Measurements from ENCODE around the gene COBL. TPM values are rescaled to one million over a fixed set of nuclear protein-coding genes. Genes with fewer than 3 reads are reported as not detected.

COBL gene
- polyA plus RNA-seq, 3 donors: not detected

GRCh38 chr7:51085034-51085692, 231.4 kb downstream of the COBL start:
- H3K9ac ChIP-seq (ENCODE audit: insufficient read depth, low read length, poor library complexity, severe bottlenecking): no peak overlapping the region
- no peaks in the 10 kb centered on the region for H3K27me3 ChIP-seq (ENCODE audit: control insufficient read depth in 2 of 2, insufficient read depth in 2 of 2, low read length in 2 of 2)
- intact Hi-C loops (cut with micrococcal nuclease): no loop called here
- no peak overlapping the region for H3K4me3 Mint-ChIP-seq
- H3K9me3 ChIP-seq (replicated peaks in 1 of 2; ENCODE audit: control insufficient read depth in 1 of 2, insufficient read depth in 1 of 2, low read length in 2 of 2): peaks cover 1 to 7% of the 10 kb centered on the region in 2 donors
- DNase-seq: no peak
- no peak overlapping the region for H3K27ac ChIP-seq (ENCODE audit: low read depth in 1 of 2, low read length in 2 of 2)
- H3K27me3 Mint-ChIP-seq (ENCODE audit: low read depth in 3 of 3): peaks cover 0 to 1% (median 0%) of the 10 kb centered on the region in 3 donors
- no peaks in the 10 kb centered on the region for H3K36me3 ChIP-seq (replicated peaks in 1 of 2; ENCODE audit: control insufficient read depth in 1 of 2, insufficient read depth in 2 of 2, low read length in 2 of 2)
- H2AFZ ChIP-seq (ENCODE audit: insufficient read depth, low read depth, low read length, poor library complexity, severe bottlenecking): no peak overlapping the region
- no peak overlapping the region for H3K4me2 ChIP-seq (replicated peaks; ENCODE audit: extremely low read depth, low read length, poor library complexity, severe bottlenecking)
- H3K36me3 Mint-ChIP-seq: no peaks in the 10 kb centered on the region
- 100% methylated on average over 1 of the region's 12 CpGs for WGBS (ENCODE audit: insufficient coverage)
- TF ChIP-seq, protein P1, sequence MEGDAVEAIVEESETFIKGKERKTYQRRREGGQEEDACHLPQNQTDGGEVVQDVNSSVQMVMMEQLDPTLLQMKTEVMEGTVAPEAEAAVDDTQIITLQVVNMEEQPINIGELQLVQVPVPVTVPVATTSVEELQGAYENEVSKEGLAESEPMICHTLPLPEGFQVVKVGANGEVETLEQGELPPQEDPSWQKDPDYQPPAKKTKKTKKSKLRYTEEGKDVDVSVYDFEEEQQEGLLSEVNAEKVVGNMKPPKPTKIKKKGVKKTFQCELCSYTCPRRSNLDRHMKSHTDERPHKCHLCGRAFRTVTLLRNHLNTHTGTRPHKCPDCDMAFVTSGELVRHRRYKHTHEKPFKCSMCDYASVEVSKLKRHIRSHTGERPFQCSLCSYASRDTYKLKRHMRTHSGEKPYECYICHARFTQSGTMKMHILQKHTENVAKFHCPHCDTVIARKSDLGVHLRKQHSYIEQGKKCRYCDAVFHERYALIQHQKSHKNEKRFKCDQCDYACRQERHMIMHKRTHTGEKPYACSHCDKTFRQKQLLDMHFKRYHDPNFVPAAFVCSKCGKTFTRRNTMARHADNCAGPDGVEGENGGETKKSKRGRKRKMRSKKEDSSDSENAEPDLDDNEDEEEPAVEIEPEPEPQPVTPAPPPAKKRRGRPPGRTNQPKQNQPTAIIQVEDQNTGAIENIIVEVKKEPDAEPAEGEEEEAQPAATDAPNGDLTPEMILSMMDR (IDR thresholded peaks at IDR 0.05): no peak
- no peak overlapping the region for H3K27ac Mint-ChIP-seq
- H4K20me1 ChIP-seq (ENCODE audit: insufficient read depth, low read length): no peaks in the 10 kb centered on the region
- H3K79me2 ChIP-seq (ENCODE audit: insufficient read depth, low read length): no peaks in the 10 kb centered on the region
- H3K4me3 ChIP-seq (replicated peaks in 1 of 3; ENCODE audit: low read depth in 2 of 3, low read length in 3 of 3): no peak overlapping the region
- H3K9me3 Mint-ChIP-seq: peaks cover 0 to 7% (median 2%) of the 10 kb centered on the region in 7 donors
- no peaks in the 10 kb centered on the region for H3K4me1 ChIP-seq (ENCODE audit: control insufficient read depth in 1 of 2, insufficient read depth in 2 of 2, low read length in 2 of 2)
- H3K4me1 Mint-ChIP-seq: no peaks in the 10 kb centered on the region

- TF ChIP-seq, protein P1 (IDR thresholded peaks at IDR 0.05): no peak
- peaks cover 0 to 4% (median 0%) of the 10 kb centered on the region in 7 donors for H3K9me3 Mint-ChIP-seq
- H3K27ac Mint-ChIP-seq: no peak overlapping the region
- Histone ChIP-seq H3K36me3 (replicated peaks in 1 of 2; ENCODE audit: control insufficient read depth in 1 of 2, insufficient read depth in 2 of 2, low read length in 2 of 2) (no peaks in the 10 kb centered on the region), H3K79me2 (ENCODE audit: insufficient read depth, low read length) (no peaks in the 10 kb centered on the region), H3K4me1 (ENCODE audit: control insufficient read depth in 1 of 2, insufficient read depth in 2 of 2, low read length in 2 of 2) (no peaks in the 10 kb centered on the region), H2AFZ (ENCODE audit: insufficient read depth, low read depth, low read length, poor library complexity, severe bottlenecking) (no peak overlapping the region), H4K20me1 (ENCODE audit: insufficient read depth, low read length) (no peaks in the 10 kb centered on the region), H3K9me3 (replicated peaks in 1 of 2; ENCODE audit: control insufficient read depth in 1 of 2, insufficient read depth in 1 of 2, low read length in 2 of 2) (peaks cover 0 to 5% of the 10 kb centered on the region in 2 donors), H3K9ac (ENCODE audit: insufficient read depth, low read length, poor library complexity, severe bottlenecking) (no peak overlapping the region), H3K27ac (ENCODE audit: low read depth in 1 of 2, low read length in 2 of 2) (no peak overlapping the region), H3K4me3 (replicated peaks in 1 of 3; ENCODE audit: low read depth in 2 of 3, low read length in 3 of 3) (no peak overlapping the region), H3K27me3 (ENCODE audit: control insufficient read depth in 2 of 2, insufficient read depth in 2 of 2, low read length in 2 of 2) (no peaks in the 10 kb centered on the region), H3K4me2 (replicated peaks; ENCODE audit: extremely low read depth, low read length, poor library complexity, severe bottlenecking) (no peak overlapping the region)
- H3K4me3 Mint-ChIP-seq: no peak overlapping the region
- no peaks in the 10 kb centered on the region for H3K27me3 Mint-ChIP-seq (ENCODE audit: low read depth in 3 of 3)
- no peaks in the 10 kb centered on the region for H3K36me3 Mint-ChIP-seq
- no peaks in the 10 kb centered on the region for H3K4me1 Mint-ChIP-seq
- intact Hi-C loops (cut with micrococcal nuclease): no loop called here
- DNase-seq: no peak
- 80% methylated on average over 1 of the region's 8 CpGs for WGBS (ENCODE audit: insufficient coverage)
Measured at GRCh38 chr7:51084121-51084520, 232.5 kb downstream of the COBL start.

Measured in CD14-positive monocyte (primary cell).